Left lung (tissue), 10 donors: ENCODE data around the gene C14orf39. TPM values are rescaled to one million over a fixed set of nuclear protein-coding genes. Genes with fewer than 3 reads are reported as not detected.
"Not testable (repeated sequence)": the region's sequence is repeated elsewhere in the genome, so short reads cannot be mapped to it uniquely, and the experiment has no call there.

ENCODE experiments used
- ATAC-seq: fragments of 200-7000 bp; cut with Tn5 transposase; one replicate; pipeline ENCODE4 v1.9.1; 2020; ENCODE audit warnings: moderate library complexity
- DNase-seq, 4 donors: peaks; one replicate each; pipeline ENCODE4 v3.0.0-alpha.2; 2013 to 2020
- H3K27ac ChIP-seq, 2 donors: fragments of 200-600 bp; sonication (generic) in 1 of 2; one replicate each; pipeline versions ENCODE4 v1.5.0 to v1.8.0; 2020 to 2021
- H3K27me3 ChIP-seq, 2 donors: fragments of 200-600 bp; sonication (generic) in 1 of 2; one replicate each; pipeline versions ENCODE4 v1.5.0 to v1.8.0; 2020 to 2021
- H3K36me3 ChIP-seq, 2 donors: fragments of 200-600 bp; sonication (generic) in 1 of 2; one replicate each; pipeline versions ENCODE4 v1.5.0 to v1.8.0; 2020 to 2021
- H3K4me1 ChIP-seq, 2 donors: fragments of 200-600 bp; one replicate each; pipeline ENCODE4 v1.8.0; 2021
- H3K4me3 ChIP-seq, 2 donors: fragments of 200-600 bp; sonication (generic) in 1 of 2; one replicate each; pipeline versions ENCODE4 v1.5.0 to v1.8.0; 2020 to 2021; ENCODE audit warnings: mild to moderate bottlenecking in 1 of 2
- H3K9me3 ChIP-seq, 2 donors: fragments of 200-600 bp; sonication (generic) in 1 of 2; one replicate each; pipeline versions ENCODE4 v1.5.0 to v1.8.0; 2020 to 2021
- CTCF ChIP-seq, 2 donors: fragments of 200-600 bp; sonication (generic) in 1 of 2; IDR thresholded peaks; one replicate each; pipeline versions ENCODE4 v1.5.0 to v1.8.0; 2021; ENCODE audit warnings: antibody characterized with exemption in 2 of 2
- intact Hi-C, 2 donors: fragments of 100-400 bp; cut with DNase I; formaldehyde crosslinking; loops; one replicate each; pipeline versions ENCODE4 v1.11.2 to v1.14.2; 2022
- polyA plus RNA-seq, 6 donors: library from polyadenylated mRNA; unstranded; fragments of 120-200 nt; gene quantifications; one replicate each; pipeline ENCODE4 v1.2.1, GENCODE V29; 2013; ENCODE audit not compliant: insufficient read length in 6 of 6
- total RNA-seq, 2 donors: library from RNA; stranded (reverse); fragmentation: NEBNext Ultra II Directional; extraction: Animal tissue kit (Norgen Biotek cat#: 25700); gene quantifications; one replicate each; pipeline ENCODE4 v1.2.1, GENCODE V29; 2021
- donor health status: DM: no; HTN: yes; CAD: no.
- donor health status: DM: no; HTN: no; CAD: no.

The C14orf39 gene
- total and polyA plus RNA-seq, 8 donors = 1.4 to 2.3 (median 2.1) TPM; not detected in 2

DNA sequence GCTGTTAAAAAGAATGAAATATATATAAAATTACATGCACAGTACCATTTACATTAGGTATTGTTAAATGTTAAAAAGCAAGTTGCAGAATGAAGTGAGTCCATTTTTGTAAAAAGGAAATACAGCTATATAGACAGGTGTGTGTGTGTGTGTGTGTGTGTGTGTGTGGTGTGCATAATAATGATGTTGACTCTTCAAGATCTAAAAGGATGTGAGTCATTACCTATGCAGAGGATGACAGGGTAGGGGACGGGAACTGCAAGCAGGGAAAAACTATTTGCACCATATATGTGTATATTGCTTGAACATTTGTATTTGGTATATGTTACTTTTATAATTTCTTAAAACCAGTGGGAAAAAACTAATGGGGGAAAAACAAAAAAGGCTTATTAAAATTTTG lies 3.1 kb downstream of the C14orf39 start:
- Histone ChIP-seq H3K36me3 (no peaks in the 10 kb centered on the region), H3K4me3 (no peak overlapping the region), H3K4me1 (peaks cover 0 to 3% of the 10 kb centered on the region in 2 donors), H3K27ac (no peak overlapping the region), H3K27me3 (peaks cover 34 to 54% of the 10 kb centered on the region in 2 donors), H3K9me3 (peaks cover 0 to 11% of the 10 kb centered on the region in 2 donors)
- intact Hi-C loops = no loop called here
- DNase-seq (no peak), ATAC-seq (no peak)
- no peak for TF ChIP-seq CTCF (IDR thresholded peaks at IDR 0.05)

- H3K36me3 ChIP-seq, H3K27ac ChIP-seq, ATAC-seq, H3K4me3 ChIP-seq, DNase-seq, intact Hi-C loops, H3K4me1 ChIP-seq: not testable (repeated sequence)
- Histone ChIP-seq H3K27me3 (peaks cover 12 to 29% of the 10 kb centered on the region in 2 donors), H3K9me3 (peaks cover 0 to 11% of the 10 kb centered on the region in 2 donors)
These were observed 5.6 kb downstream of the C14orf39 start for GRCh38 chr14:60480248-60480647.

DNA sequence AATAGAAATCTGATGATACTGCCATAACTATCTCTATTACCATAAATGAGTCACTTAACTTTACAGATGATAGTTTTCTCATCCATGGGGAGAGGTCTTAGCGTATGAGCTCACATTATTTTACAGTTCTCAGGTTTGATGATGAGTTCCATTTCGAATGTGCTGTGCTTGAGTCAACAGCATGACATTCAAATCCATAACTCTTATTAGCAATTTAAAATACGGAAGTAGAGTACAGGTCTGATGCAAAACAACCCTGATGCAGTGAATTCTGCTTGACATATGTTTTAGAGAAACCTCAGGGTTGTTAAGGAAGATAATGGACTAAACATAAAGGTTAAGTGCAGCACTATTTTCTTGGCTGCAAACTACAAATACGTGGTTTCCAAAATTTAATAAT lies 30.0 kb downstream of the C14orf39 start:
- DNase-seq (no peak), ATAC-seq (no peak)
- H3K27me3 ChIP-seq = peaks cover 0 to 2% of the 10 kb centered on the region in 2 donors
- no peaks in the 10 kb centered on the region for H3K4me1 ChIP-seq
- H3K4me3 ChIP-seq = no peak overlapping the region
- H3K9me3 ChIP-seq = no peaks in the 10 kb centered on the region
- H3K27ac ChIP-seq = no peak overlapping the region
- no peak for TF ChIP-seq CTCF (IDR thresholded peaks at IDR 0.05)
- no peaks in the 10 kb centered on the region for H3K36me3 ChIP-seq
- intact Hi-C loops = no loop called here

GRCh38 chr14:60430276-60430675 lies 55.6 kb downstream of the C14orf39 start:
- no peak for ATAC-seq
- DNase-seq = no peak
- no peak overlapping the region for H3K27ac ChIP-seq
- intact Hi-C loops = no loop called here
- no peaks in the 10 kb centered on the region for H3K4me1 ChIP-seq
- H3K27me3 ChIP-seq = no peaks in the 10 kb centered on the region
- no peak overlapping the region for H3K4me3 ChIP-seq
- no peak for TF ChIP-seq CTCF (IDR thresholded peaks at IDR 0.05)
- peaks cover 0 to 15% of the 10 kb centered on the region in 2 donors for H3K9me3 ChIP-seq
- H3K36me3 ChIP-seq = no peaks in the 10 kb centered on the region

DNA sequence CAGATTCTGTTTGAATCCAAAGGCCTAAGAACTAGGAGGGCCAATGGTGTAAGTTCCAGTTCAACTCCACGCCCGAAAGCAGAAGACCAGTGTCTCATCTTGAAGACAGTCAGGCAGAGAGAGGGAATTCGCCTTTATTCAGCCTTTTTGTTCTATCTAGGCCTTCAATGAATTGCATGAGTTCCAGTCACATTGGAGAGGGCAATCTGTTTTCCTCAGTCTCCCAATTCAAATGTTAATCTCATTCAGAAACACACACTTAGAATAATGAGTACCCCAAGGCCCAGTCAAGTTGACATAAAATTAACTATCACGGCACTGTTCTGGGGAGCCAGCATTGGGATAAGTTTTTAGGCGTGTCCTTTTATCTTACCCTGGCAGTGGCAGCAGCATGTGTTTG lies 65.8 kb downstream of the C14orf39 start:
- Histone ChIP-seq H3K36me3 (no peaks in the 10 kb centered on the region), H3K4me1 (no peaks in the 10 kb centered on the region), H3K27ac (no peak overlapping the region), H3K9me3 (peaks cover 0 to 3% of the 10 kb centered on the region in 2 donors), H3K27me3 (no peaks in the 10 kb centered on the region), H3K4me3 (no peak overlapping the region)
- no peak for DNase-seq
- no peak for TF ChIP-seq CTCF (IDR thresholded peaks at IDR 0.05)
- ATAC-seq = no peak
- intact Hi-C loops = no loop called here

GRCh38 chr14:60397550-60397949 lies 88.3 kb downstream of the C14orf39 start:
- ATAC-seq, H3K27me3 ChIP-seq, DNase-seq, H3K4me1 ChIP-seq, H3K36me3 ChIP-seq, H3K27ac ChIP-seq, intact Hi-C loops, H3K4me3 ChIP-seq: not testable (repeated sequence)
- peaks cover 0 to 11% of the 10 kb centered on the region in 2 donors for H3K9me3 ChIP-seq
